Skin epidermis (tissue), 12 donors: ENCODE measurements around the gene DAB1.

Experiments
- H3K27ac ChIP-seq, 21 experiments: fragments of 200-600 bp; sonication (generic) in 11 of 21; one replicate each; pipeline ENCODE4 v1.5.0; 2020; ENCODE audit warnings: mild to moderate bottlenecking in 3 of 21, inconsistent platforms in 2 of 21, moderate library complexity in 2 of 21
- H3K4me3 ChIP-seq, 7 experiments: fragments of 200-600 bp; sonication (generic) in 2 of 7; one replicate each; pipeline ENCODE4 v1.5.0; 2020; ENCODE audit warnings: inconsistent platforms in 2 of 7, mild to moderate bottlenecking in 2 of 7, moderate library complexity in 1 of 7

The DAB1 gene

GRCh38 chr1:57327336-57327735 is 96.5 kb downstream of the DAB1 start:
- H3K27ac ChIP-seq = no peak overlapping the region
- no peak overlapping the region for H3K4me3 ChIP-seq

GRCh38 chr1:57325536-57325935 is 98.3 kb downstream of the DAB1 start:
- no peak overlapping the region for H3K27ac ChIP-seq
- H3K4me3 ChIP-seq = no peak overlapping the region

GRCh38 chr1:57325117-57325516 is 98.7 kb downstream of the DAB1 start:
- Histone ChIP-seq H3K27ac (no peak overlapping the region), H3K4me3 (no peak overlapping the region)

DNA sequence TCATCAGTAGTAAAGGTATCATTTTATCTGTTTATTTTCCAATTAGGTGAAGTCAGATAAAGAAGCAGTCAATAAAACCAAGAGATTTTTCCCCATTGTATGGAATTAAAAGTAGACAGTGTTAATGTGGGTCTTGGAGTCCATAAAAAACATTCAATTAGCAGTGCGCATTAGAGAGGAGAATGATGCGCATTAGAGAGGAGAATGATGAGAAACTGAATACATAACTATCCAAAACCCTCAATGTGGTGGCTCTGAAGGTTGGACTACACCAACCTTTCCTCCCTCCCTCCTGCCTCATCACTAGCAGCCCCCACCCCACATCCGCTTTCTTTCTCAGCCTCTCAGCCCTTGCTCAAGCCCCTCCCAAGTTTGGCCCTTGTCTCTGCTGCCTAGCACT is 99.5 kb downstream of the DAB1 start:
- H3K27ac ChIP-seq = no peak overlapping the region
- no peak overlapping the region for H3K4me3 ChIP-seq

GRCh38 chr1:57321776-57322175 is 102.1 kb downstream of the DAB1 start:
- Histone ChIP-seq H3K4me3 (no peak overlapping the region), H3K27ac (no peak overlapping the region)

DNA sequence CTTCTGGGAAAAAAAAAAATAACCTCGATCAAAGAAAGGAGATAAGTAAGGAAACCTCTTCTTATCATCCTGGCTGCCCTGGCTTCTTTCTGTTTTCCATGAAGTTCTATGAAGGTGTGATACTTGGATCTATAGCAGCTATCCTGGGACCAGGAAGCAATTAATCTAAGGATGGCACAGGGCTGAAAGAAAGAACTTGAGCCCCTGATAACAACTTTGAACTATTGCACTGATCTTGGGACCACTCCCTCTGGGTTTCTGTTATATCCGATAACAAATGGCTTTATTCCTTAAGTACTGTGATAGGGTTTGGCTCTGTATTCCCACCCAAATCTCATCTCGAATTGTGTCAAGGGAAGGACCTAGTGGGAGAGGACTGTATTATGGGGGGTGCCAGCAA is 104.1 kb downstream of the DAB1 start:
- no peak overlapping the region for H3K27ac ChIP-seq
- H3K4me3 ChIP-seq = no peak overlapping the region

DNA sequence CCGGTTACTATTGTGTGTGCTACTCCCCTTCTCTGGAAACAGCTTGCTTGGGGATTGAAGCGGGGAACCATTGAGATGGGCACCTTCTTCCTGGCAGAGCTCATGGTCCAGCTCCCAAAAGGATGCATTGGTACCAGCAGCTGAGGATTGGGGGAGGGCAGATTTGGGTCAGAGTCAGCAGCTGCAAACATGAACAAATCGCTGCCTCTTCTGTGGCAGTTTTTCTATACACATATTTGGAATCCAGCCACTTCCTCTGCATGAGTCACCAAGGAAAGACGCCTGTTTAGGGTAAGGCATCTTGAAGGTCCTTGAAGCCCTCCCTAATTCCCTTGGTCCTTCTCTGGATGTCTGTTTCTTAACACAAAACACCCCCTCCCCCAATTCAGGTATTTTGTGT is 104.7 kb downstream of the DAB1 start:
- Histone ChIP-seq H3K27ac (no peak overlapping the region), H3K4me3 (no peak overlapping the region)

GRCh38 chr1:57316861-57317260 is 107.0 kb downstream of the DAB1 start:
- Histone ChIP-seq H3K4me3 (no peak overlapping the region), H3K27ac (no peak overlapping the region)

DNA sequence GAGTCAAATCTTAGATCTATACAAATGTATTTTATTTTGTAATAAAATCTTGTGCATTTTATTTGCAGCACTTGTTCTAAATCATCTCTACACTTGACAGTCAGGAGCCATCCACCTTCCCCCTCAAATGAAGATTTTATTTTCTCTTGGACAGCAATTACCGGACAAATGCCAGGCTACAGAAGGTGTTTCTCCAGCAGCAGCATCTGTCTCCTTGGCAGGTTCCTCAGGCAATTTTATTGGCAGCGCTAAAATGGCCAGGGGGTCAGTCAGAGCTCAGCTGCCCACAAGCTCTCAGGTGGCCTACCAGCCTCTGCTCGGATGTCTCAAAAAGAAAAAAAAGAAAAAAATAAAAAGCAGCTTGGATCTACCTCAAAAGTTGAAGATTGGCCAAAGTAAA is 107.6 kb downstream of the DAB1 start:
- no peak overlapping the region for H3K27ac ChIP-seq
- no peak overlapping the region for H3K4me3 ChIP-seq

- Histone ChIP-seq H3K4me3 (no peak overlapping the region), H3K27ac (no peak overlapping the region)
Observed at GRCh38 chr1:57312869-57313268, 111.0 kb downstream of the DAB1 start.

GRCh38 chr1:57311411-57311810 is 112.4 kb downstream of the DAB1 start:
- no peak overlapping the region for H3K27ac ChIP-seq

GRCh38 chr1:57311006-57311405 is 112.9 kb downstream of the DAB1 start:
- Histone ChIP-seq H3K27ac (no peak overlapping the region), H3K4me3 (no peak overlapping the region)

More at GRCh38 chr1:57311411-57311810, 112.4 kb downstream of the DAB1 start:
- no peak overlapping the region for H3K4me3 ChIP-seq

GRCh38 chr1:57309630-57310029 is 114.2 kb downstream of the DAB1 start:
- H3K27ac ChIP-seq = no peak overlapping the region
- no peak overlapping the region for H3K4me3 ChIP-seq

GRCh38 chr1:57307392-57308170 is 116.3 kb downstream of the DAB1 start:
- Histone ChIP-seq H3K4me3 (no peak overlapping the region), H3K27ac (no peak overlapping the region)

- H3K4me3 ChIP-seq = no peak overlapping the region
Observed at GRCh38 chr1:57304591-57304990, 119.3 kb downstream of the DAB1 start.

DNA sequence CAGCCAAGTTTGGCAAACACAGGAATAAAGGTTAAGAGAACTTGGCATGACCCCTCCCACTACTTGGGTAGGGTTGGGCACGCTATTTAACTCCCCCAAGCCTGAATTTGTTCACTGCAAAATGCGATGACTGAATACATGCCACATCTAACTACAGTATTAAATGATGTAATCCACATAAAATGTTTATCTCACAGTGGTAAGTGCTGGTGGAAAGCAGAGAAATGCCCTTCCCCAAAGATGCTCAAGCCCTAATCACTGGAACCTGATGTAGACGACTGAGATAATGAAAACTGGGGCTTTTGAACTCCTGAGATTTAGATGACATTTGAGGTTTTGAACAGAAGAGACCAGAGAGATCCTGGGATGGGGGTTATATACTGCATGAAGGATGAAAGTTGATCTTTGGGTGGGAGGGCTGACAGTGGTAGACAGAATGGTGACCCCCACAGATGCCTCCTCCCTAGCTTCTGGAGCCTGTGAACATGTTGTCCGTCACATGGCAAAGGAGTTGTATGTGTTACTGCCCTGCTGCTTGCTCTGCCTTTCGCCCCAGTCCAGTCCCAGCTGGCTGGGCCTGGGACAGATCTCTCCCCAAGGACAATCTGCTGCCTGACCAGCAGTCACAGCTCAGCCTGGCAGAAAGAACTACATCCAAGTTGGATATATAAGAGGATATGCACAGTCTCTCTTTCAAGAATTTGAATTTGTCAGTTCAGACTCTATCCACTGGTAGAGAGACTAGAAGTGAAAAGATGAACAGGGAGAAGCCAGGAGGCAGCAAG is 120.9 kb downstream of the DAB1 start:
- no peak overlapping the region for H3K27ac ChIP-seq
- H3K4me3 ChIP-seq = no peak overlapping the region

More at GRCh38 chr1:57304591-57304990, 119.3 kb downstream of the DAB1 start:
- H3K27ac ChIP-seq = no peak overlapping the region

DNA sequence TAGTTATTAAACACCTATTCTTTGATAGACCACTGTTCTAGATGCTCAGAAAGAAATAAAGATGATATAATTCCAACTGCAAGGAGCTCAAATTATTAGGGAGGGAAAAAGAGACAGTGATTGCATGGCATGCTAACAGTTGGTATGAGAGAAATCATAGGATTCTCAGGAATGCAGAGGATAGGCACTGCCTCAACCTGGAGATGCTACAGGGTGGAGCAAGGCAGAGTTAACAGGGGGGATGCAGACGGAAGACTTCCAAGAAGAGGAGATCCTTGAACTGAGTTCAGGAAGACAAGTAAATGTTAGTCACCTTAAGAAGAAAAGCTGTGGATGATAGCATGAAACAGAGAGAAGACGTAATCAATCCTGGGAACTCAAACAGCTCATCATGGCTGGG is 123.7 kb downstream of the DAB1 start:
- Histone ChIP-seq H3K27ac (no peak overlapping the region), H3K4me3 (no peak overlapping the region)

DNA sequence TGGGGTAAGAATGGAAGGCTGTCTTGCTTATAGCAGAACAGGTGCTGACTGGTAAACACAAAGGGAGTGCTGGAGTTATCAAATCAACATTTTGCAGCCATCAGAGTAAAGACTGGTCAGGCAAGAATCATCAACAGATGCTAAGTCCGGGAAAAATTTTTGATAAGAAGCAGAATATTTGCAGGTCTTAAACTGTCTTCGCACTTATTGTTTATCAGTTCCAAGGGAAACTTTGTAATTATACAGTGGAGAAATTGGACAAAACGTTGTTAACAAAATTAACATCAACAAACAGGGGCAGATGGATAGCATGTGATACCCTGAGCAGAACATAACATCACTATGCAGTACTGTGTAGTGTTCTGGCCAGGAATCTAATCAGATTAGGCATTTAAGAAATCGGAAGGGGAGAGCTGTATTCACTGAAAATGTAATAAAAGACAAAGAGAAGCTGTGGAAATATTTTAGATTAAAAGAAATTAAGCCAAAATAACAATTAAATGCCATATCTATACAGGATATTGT is 127.1 kb downstream of the DAB1 start:
- no peak overlapping the region for H3K27ac ChIP-seq
- H3K4me3 ChIP-seq = no peak overlapping the region

- Histone ChIP-seq H3K4me3 (no peak overlapping the region), H3K27ac (no peak overlapping the region)
Observed at GRCh38 chr1:57295326-57295725, 128.5 kb downstream of the DAB1 start.

DNA sequence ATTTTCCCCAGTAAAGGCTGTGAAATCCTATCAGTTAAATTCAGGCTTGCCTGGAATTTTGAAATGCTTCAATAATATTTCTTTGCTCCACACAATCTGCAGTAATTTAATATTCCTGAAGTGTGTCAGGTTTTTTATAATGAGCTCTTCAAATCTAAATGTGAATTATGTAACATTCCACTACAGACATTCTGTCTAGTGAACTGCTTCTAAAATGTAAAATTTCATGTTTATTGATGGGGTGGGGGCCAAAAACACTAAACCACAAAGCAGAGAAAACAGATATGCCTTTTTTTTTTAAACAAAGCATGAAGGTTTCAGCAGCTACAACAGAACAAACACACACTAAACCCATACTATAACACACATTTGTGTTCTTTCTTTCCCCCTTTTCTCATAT is 129.7 kb downstream of the DAB1 start:
- Histone ChIP-seq H3K27ac (no peak overlapping the region), H3K4me3 (no peak overlapping the region)

- Histone ChIP-seq H3K4me3 (no peak overlapping the region), H3K27ac (no peak overlapping the region)
Observed at GRCh38 chr1:57293214-57293613, 130.6 kb downstream of the DAB1 start.
